Measurements from ENCODE around the gene SEC11C.
"Not testable (repeated sequence)": the region's sequence is repeated elsewhere in the genome, so short reads cannot be mapped to it uniquely, and the experiment has no call there.

The SEC11C gene

GRCh38 chr18:59132810-59133465 is 6.7 kb upstream of the SEC11C start:
- TF ChIP-seq CTCF (conservative IDR thresholded peaks at IDR 0.05; ENCODE audit: low read depth), result no peak
- no peak overlapping the region for H3K27ac ChIP-seq
- ChIA-PET CTCF (interaction anchor here (0.6 kb wide), 1 partner anchor 729 kb away, joined by 7 read pairs; no protein-coding TSS in a partner anchor), POLR2A (ENCODE audit: low non-redundant PET) (no interaction called here)
- DNase-seq (ENCODE audit: low spot score), result no peak

- no peak for TF ChIP-seq CTCF (conservative IDR thresholded peaks at IDR 0.05; ENCODE audit: low read depth)
- H3K27ac ChIP-seq, result peak overlapping the region; percentile 78
- ChIA-PET POLR2A (ENCODE audit: low non-redundant PET) (no interaction called here), CTCF (no interaction called here)
- peak; percentile 91 for DNase-seq (ENCODE audit: low spot score)
Observed at GRCh38 chr18:59139291-59139614, 431 bp upstream of the SEC11C start.

DNA sequence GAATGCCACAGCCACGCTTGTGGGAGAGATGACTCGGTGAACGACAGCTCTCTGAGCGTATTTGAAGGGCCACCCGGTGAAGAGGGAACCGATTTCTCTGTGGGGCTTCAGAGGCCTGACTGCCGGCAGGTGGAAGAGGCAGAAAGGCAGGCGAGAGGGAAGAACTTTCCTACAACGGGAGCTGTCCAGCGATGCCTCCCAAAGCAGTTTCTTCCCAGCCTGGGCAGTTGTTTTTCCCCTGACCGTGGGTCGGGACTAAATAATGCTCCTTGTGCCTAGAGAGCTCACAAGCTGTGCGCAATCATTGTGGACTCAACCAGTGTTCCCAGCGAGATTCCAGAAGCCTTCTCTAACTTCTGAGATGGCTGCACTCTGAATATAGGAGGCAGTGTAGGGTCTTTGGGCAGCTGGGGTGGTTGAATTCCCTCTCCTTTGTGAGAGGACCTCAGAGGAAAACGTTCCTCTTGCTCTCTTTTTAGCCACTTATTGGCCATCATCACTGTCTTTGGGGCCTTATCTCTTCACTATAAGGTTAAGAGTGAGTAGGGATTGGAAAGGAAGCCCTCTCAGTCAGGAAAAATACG is 710 bp downstream of the SEC11C start:
- CTCF ChIA-PET, result interaction anchor here (0.6 kb wide), 1 partner anchor 1556 kb away, joined by 3 read pairs; no protein-coding TSS in a partner anchor
- no peak overlapping the region for H3K27ac ChIP-seq
- POLR2A ChIA-PET (ENCODE audit: low non-redundant PET), result no interaction called here
- no peak for TF ChIP-seq CTCF (conservative IDR thresholded peaks at IDR 0.05; ENCODE audit: low read depth)
- peak; percentile 34 for DNase-seq (ENCODE audit: low spot score)

GRCh38 chr18:59141294-59142068 is 1.8 kb downstream of the SEC11C start:
- DNase-seq (ENCODE audit: low spot score), result no peak
- ChIA-PET POLR2A (ENCODE audit: low non-redundant PET) (no interaction called here), CTCF (interaction anchor here (0.6 kb wide), 2 partner anchors 848 to 1557 kb away, joined by 3 to 7 read pairs; no protein-coding TSS in a partner anchor)
- no peak overlapping the region for H3K27ac ChIP-seq
- TF ChIP-seq CTCF (conservative IDR thresholded peaks at IDR 0.05; ENCODE audit: low read depth), result no peak

DNA sequence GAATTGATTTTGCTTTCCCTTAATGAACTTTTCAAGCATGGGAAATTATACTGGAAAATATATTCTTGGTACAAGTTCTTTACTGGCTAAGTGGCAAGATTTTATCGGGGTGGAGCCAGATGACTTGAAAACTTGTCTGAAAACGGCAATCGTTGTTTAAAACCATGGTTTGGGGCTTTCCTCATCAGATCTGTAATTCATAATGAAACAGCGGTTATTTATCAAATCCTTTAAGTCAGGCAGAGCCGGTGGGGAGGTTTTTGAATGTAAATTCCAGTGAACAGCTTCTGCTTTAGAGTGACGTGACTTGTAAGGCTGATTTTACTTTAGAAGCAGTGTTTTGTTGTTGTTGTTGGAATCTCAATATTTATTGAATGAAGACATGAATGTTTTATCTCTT is 2.6 kb downstream of the SEC11C start:
- ChIA-PET POLR2A (ENCODE audit: low non-redundant PET) (no interaction called here), CTCF (no interaction called here)
- no peak overlapping the region for H3K27ac ChIP-seq

DNA sequence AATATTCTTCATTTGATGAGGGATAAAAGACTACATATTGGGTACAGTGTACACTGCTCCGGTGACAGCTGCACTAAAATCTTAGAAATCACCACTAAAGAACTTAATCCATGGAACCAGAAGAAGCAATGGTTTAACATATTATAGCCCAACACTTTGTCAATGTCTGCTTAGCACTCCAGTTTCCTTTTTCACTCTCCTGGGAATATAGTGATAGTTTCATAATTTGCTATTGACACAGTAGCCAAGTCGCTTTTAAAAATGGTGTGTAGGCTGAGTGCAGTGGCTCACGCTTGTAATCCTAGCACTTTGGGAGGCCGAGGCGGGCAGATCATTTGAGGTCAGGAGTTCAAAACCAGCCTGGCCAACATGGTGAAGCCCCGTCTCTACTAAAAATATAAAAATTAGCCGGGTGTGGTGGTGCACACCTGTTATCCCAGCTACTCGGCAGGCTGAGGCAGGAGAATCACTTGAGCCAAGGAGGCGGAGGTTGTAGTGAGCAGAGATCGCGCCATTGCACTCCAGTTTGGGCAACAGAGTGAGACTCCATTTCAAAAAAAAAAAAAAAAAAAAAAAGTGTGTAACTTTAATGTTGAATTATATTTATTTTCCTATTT is 3.2 kb downstream of the SEC11C start:
- DNase-seq (ENCODE audit: low spot score); H3K27ac ChIP-seq; CTCF ChIA-PET; POLR2A ChIA-PET (ENCODE audit: low non-redundant PET): not testable (repeated sequence)

More for the DNA sequence above, 2.6 kb downstream of the SEC11C start:
- DNase-seq (ENCODE audit: low spot score), result no peak
- TF ChIP-seq CTCF (conservative IDR thresholded peaks at IDR 0.05; ENCODE audit: low read depth), result no peak

All from RWPE1 (cell line).